NCI-H2227 (cell line): ENCODE results near the gene TRABD2B.

Experiments used
- DNase-seq: peaks from one replicate; lab custom pipeline; 2025; ENCODE audit not compliant: unreplicated experiment; lab: John Stamatoyannopoulos, UW

The TRABD2B gene

DNA sequence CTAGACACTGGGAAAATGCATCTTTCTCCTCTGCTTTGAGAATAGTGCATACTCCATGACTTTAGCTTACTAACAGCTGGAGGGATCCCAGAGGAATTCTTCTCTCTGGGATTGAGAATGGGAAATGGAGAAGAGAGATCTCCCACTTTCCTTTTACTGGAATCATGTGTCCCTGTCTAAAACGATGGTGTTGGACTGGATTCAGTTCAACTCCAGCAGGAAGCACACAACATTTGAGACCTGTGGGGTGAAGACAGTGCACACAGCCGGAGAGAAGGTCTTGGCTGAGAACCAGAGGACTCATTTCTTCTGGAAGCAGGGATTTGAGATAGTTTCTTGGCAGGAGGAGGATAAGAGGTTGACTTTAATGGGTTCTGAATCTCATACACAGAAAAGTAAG lies 58.7 kb downstream of the TRABD2B start:
- no peak for DNase-seq

DNA sequence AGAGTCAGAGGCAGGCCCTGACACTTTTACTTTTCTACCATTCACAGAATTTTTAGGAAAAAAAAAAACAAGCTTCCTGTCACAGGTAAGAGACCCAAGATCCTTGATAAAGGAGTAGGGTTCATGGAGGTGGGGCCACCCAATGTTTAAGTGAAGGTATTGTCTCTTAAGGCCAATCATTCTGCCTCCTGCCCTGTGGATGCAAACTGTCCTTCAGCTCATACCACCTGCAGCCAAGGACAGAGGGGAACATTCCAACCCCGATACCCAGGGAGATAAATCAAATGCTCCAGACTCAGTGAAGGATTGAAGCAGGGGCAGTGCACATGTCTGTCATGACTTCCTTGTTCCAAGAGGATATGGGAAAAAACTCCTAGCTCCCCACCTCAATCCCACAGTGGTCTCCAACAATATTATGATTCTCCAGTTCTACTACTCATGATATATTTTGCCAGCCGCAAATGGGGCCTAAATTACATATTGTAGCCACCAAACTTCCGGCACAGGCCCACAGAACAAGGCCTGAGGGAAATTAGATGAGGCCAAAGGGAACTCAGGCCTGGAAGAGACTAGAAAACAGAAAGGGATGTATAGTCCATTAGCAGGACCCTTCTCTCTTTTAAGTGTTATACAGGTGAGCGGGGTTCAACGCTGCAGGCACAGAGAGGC lies 59.5 kb downstream of the TRABD2B start:
- DNase-seq = no peak

DNA sequence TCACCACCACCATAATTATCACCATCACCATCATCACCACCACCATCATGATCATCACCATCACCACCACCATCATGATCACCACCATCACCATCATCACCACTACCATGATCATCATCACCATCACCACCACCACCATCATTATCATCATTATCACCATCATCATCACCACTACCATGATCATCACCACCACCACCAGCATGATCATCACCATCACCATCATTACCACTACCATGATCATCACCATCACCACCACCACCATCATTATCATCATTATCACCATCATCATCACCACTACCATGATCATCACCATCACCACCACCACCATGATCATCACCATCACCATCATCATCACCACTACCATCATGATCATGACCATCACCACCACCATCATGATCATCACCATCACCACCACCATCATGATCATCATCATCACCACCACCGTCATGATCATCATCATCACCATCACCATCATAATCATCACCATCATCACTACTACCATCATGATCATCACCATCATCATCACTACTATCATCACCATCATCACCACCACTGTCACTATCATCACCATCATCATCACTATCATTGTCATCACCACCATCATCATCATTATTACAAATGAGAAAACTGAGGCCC lies 60.2 kb downstream of the TRABD2B start:
- no peak for DNase-seq

DNA sequence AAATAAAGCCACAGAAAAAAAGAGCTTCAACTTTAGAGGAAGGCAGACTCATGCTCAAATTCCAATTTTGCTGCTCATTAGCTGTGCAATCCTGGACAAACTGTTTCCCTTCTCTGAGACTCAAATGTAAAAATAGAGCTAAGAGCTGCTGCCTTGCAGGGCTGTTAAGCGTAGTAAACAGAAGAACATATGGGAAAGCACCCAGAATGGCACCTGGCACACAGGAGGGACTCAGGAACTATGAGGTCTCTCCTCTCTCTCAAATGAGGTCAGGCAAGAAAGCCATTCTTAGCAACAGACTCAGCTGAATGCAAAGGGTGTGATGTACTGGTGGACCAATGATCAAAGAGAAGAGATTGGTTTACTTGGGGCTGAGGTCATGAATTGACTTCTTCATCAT lies 61.3 kb downstream of the TRABD2B start:
- DNase-seq = no peak

DNA sequence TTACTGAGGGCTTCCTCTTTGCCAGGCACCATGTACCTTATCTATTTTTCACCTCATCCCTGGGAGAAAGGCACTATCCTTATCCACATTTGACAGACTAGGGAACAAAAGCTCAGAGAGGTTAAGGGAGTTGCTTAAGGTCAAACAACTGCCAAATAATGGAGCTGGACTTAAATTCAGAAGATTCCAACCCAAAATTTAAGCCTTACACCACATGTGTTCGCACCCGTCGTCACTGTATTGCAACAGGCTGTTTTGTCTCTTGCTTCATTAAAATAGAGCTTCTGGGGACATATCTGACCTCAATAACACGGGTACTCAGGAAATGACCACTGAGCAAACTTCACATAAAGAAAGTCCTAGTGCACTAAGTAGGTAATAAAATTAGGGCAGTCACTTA lies 62.0 kb downstream of the TRABD2B start:
- no peak for DNase-seq

DNA sequence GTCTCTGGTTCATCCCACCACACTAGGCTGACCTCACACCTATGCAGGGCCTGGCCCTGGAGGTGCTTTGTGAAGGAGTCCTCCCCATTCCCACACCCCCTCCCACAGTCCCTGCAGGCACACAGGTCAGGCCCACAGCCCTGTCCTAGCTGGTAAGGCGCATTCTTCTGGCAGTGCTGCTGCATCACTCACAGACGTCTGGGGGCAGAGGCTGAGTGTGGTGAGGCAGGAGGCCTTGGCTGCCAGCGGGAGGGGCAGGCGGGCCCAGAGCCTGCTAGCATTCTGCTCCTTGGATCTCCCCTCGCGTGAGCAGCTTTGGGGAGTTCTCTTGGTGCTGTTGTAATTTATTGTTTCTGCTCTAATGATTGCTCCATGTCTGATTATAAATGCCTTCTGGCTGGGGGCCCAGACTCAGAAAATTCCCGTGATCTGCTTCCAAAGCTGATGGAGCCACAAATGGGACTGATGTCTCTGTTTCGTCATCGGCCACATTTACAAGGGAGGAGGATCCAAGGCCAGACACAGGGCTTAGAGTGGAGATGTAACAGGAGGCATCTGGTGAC lies 62.9 kb downstream of the TRABD2B start:
- DNase-seq = peak; percentile 12

DNA sequence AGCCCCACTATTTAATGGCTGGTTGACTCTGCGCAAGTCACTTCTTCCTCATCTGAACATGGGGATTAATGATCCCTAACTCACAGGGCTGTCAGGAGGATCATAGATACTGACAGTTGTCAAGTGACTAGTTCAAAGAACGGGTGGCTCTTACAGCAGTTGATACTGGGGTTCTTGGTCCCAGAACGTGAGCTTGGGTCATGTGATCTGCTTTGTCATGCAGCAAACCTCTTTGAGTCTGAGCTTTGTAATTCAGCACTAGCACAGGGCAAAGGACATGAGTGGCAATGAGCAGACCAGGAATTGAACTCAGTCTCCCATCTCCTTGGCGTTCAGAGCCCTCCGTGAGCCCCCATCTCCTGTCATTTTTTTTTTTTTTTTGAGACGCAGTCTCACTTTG lies 64.4 kb downstream of the TRABD2B start:
- DNase-seq = no peak

DNA sequence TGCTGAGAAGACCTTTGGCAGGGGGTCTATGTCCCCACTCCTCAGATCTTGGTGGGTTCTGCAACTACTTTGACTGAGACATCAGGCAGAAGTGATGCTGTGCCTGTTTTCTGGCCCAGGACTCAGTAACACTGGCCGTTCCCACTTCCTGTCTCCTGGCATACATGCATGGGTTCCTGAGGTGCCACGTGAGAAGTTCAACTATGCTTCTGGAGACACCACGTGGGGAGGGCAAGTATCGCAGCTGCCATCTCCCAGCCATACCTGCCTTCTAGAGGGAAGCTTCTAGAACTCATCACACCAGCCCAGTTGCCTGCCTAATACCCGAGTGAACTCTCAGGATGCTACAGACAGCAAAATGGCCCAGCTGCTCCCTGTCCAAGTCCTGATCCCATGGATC lies 65.8 kb downstream of the TRABD2B start:
- DNase-seq = no peak

DNA sequence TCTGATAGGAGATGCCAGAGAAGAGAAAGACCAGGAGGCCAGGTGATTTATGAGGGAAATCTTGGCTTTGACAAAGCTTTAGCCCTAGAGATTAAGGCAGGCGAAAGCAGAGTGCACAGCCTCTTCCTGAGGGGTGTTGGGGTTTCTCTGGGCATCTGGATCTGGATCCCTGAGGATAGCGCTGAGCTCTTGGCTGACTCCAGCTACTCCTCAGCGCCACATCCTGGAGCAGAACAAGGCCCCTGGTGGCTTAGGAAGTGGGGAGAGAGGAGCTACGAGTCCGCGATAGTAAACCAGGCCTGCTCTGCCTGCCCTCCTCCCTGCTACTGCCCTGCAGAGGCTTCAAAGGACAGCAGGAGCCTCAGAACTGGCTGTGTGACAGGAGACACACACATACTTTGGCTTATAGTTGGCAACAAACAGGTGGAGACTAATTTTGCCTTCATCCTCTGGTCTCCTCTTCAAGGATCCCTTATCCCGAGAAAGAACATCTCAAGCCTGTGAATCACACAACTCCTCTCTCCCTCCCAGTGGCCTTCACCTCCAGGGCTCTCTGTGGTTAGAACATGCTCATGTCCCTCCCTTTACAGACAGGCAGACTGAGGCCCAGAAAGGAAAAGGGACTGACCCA lies 66.9 kb downstream of the TRABD2B start:
- DNase-seq = no peak

DNA sequence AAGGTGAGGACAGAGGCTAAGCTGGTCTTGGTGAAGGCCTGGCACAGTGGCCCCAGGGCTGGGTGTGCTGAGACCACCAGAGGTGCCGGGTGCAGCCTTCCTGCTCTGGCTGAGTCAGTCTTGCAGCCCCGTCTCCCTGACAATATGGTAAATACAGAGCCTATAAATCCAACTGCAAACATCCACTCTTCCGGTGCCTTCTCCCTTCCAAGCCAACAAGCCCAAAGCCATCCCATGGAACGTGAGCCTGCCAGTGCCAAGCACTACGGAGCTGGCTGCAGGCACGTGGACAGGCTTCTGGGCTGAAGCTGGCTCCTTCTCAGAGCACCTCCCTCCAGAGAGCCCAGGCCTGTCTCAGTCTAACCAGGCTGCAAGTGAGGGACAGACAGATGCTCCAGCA lies 70.0 kb downstream of the TRABD2B start:
- no peak for DNase-seq

DNA sequence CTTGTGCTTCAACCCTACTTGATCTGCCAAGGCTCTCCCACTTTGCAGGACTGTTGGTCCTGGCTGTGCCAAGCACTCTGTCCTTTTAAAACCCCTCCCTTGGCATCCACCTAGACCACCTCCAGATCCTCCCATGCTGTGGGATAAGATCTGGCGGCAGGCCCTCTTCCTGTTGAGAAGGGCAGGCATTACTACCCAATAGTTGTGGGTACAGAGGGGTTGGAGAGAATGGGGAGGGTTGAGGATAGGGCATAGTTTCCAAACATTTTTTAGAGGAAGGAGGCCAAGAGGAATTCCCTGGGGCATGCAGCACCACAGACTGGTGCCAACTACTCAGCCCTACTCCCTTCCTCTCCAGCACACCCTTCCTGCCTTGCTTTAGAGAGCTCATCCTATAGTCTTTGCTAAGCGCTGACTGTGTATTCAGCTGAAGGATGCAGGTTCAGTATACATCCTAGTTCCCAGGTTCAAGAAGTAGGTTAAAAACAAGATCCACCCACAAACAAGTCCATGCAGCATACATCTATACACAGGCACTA lies 70.7 kb downstream of the TRABD2B start:
- no peak for DNase-seq

DNA sequence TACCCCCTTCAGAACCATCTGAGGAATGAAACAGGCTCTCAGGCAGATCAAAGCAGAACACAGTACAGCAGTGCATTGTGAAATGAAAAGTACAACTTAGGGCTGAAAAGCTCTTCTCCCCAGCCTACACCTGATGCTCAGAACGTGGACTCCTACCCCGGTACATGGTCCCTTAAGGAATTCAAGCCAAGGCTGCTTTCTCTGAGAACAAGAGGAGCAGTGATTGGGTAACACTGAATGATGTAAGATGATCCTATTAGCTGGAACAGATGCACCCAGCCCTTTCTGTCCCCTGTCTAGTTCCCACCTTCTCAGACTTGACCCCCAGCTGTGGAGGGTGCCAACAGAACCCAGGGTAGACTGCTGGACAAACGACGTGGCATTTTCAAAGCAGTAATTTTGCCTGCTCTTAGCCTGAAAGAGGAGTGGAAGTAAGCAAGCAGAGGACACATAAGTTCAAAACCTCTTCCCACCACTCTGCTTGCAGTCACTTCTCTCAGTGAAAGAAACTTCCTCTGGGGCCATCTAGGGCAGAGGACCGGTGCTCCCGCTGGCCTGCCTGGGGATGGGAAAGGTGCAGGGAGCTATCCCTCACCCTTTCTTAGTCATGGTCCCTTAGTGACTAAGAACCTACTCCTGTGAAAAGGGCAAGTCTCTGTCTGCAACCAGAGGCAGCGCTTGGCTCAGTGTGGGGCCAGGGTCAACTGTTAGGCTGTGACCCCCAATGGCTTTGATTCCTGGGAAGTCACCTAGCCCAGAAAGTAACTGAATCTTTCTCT lies 72.7 kb downstream of the TRABD2B start:
- no peak for DNase-seq

DNA sequence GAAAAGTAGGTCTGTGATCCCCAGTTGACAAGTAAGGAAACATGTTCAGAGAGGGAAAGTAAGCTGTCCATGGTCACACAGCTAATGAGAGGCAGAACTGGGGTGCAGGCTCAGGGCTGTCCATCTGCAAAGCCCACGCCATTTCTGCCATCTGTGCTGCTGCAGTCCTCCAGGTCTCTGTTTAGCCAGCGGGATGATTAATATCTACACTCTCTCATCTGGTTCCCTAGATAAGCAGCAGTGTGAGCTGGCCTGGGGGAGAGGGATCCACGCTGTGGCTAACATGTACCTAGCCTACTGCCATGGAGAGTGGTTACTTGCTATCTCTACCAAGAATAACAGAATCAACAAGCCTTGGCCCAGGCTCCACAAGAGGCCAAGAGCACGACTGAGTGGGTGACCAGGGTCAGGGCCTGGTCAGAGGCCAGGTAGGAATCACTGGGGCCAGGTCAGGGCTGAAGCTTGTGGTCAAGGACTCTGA lies 75.2 kb downstream of the TRABD2B start:
- no peak for DNase-seq

DNA sequence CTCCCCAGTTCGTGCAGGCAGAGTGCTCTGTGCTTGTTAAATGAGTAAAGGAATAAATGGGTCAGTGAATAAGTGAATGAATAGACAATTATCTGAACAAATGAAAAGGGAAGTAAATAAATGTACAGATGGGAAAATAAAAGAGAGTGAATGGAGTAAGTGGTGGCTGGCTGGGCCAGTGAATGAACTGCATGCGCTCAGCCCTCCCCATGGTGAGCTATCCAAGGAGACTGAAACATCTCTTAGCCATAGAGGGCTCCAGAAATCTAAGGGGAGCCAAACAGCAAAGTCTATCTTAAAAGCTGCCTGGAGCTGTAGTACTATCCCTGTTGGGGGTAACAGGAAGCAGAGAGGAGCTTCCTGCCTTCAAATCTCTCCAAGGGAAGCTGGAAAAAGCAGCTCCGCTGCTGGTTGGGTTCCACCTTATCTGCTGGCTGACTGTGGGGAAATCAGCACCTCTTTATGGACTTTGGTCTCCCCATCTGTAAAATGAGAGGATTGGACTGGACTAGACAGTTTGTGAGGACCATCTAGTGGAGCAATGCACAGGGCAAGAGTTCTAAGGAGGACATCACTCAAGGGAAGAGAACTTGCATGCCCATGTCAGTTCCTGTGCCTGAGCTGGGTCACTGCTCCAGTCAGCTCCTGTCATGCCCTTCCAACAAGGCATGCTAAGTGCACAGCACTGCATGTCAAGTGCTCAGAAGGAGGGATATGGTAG lies 77.9 kb downstream of the TRABD2B start:
- no peak for DNase-seq

DNA sequence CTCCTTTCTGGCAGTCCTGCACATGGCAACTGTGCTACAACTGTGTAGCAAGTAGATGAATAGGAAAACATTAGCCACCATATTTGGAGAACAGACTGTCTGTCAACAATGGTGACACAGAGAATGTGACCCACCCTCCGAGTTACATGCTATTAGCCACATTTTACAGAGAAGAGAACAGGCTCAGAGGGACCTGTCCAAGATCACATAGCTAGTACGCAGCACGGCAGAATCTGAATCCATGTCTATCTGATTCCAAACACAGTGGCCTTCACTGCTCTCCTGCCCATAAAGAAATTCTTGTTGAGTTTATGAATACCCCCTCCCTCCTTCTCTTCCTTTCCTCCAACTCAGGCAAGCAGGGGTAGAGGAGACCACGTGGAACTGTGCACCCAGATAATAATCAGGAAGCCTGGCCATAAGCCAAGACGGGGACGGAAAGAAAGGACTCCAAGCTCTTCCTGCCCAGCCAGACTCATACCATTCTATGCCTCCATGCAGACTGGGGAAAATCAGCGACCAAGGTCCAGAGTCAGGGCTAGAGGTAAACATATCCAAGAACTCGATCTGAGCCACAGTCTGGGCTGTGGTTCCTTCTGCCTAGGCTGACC lies 78.8 kb downstream of the TRABD2B start:
- no peak for DNase-seq

DNA sequence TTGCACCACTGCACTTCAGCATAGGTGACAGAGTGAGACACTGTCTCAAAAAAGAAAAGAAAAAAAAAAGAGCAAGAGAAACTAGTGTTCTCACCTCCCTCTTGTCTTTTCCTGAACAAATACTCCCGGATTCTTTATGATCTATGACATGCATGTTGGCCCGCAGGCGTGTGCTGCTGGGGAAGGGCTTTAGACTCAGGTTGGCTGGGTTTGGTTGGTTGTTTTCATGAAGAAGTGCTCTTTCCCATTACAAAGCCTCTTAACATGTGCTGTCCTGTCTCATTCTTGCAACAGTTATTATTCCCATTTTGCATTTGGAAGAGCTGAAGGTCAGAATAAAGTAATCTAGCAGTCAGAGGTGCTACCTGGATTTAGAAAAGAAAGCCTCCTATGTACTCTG lies 79.5 kb downstream of the TRABD2B start:
- DNase-seq = no peak

DNA sequence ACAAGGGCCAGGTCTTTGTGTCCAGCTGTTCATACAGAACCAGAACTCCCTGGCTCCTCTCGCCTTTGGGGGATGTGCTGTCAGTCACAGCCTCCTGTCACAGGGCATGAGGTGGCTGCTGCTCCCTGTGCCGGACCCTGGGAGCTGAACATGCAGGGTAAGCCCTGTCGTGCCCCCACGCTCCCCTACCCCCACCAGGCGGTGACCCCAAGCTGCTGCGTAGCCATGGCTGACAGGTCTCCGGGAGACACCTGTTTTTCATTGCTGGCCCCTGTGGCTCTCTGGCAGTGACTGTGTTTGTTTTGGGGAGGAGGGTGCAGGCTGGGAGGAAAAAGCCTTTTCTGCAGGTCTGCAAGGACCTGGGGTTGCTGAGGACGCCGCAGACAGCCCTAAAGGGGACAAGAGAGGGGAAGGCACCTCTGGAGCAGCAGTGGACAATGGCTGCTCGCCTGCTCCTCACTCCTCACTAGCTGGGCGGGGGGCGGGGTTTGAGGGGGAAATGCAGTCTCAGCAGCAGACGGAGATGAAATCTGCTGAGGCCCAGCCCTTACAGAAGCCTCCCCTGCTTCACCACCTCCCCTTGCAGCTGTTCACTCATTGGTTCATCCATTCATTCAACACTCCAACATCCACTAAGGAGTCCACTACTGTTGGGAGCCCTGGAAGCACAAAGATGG lies 81.4 kb downstream of the TRABD2B start:
- DNase-seq = peak; percentile 62

DNA sequence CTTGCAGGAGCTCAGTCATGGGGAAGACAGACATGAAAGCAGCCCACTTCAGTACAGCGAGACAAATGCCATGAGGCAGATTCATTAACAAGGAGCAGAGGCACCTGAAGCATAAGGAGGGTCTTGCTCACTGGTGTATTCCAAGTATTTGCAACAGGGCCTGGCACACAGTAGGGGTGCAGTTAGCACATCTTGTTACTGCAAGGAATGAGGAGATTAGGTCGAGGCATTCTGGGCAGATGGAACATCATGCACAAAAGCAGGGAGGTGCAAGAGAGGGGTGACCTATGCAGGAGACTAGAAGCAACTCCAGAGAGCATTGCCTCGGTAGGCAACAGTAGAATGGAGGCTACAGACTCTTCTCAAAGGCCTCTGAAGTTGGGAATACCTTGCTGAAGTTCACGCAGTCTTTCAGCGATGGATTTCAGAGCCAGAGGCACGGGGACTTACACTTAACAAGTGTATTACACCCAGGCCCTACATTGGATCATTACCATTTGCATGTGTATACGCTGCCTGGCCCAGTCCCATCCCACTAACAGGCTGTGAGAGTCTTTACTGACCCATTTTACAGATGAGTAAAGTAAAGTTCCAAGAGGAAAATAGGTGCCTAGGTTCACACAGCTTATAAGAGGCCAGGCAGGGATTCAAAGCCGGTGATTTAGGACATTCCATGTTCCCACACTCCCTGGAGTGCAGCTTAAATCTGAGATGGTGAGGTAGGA lies 82.1 kb downstream of the TRABD2B start:
- DNase-seq = no peak
